Measurements from ENCODE around the gene ABLIM2.
"Not testable (repeated sequence)": the region's sequence is repeated elsewhere in the genome, so short reads cannot be mapped to it uniquely, and the experiment has no call there.

Gene ABLIM2

DNA sequence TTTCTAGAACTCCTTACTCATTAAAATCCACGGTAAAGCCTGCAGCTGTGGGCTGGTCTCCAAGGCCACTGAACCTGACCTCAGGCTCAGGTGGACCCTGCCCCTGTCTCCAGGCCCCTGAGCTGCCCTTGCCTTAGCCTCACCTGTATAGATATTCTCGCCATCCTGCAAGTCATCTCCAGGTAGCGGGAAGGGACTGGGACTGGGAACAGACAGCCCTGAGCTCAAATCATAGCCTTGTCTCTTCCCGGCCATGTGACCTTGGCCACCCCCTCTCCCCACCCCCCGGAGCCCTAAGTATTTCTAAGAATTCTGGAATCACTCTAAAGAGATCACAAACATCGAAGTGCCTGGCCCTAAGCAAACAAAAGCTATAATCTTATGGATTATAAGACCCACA, 17.7 kb downstream of the ABLIM2 start:
- H3K4me3 ChIP-seq (ENCODE audit: low read depth, low read length) = no peak overlapping the region
- DNase-seq (ENCODE audit: low read depth) = no peak
- TF ChIP-seq, protein P1, sequence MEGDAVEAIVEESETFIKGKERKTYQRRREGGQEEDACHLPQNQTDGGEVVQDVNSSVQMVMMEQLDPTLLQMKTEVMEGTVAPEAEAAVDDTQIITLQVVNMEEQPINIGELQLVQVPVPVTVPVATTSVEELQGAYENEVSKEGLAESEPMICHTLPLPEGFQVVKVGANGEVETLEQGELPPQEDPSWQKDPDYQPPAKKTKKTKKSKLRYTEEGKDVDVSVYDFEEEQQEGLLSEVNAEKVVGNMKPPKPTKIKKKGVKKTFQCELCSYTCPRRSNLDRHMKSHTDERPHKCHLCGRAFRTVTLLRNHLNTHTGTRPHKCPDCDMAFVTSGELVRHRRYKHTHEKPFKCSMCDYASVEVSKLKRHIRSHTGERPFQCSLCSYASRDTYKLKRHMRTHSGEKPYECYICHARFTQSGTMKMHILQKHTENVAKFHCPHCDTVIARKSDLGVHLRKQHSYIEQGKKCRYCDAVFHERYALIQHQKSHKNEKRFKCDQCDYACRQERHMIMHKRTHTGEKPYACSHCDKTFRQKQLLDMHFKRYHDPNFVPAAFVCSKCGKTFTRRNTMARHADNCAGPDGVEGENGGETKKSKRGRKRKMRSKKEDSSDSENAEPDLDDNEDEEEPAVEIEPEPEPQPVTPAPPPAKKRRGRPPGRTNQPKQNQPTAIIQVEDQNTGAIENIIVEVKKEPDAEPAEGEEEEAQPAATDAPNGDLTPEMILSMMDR (IDR thresholded peaks at IDR 0.05; ENCODE audit: control insufficient read depth, extremely low read depth, insufficient read depth) = no peak

DNA sequence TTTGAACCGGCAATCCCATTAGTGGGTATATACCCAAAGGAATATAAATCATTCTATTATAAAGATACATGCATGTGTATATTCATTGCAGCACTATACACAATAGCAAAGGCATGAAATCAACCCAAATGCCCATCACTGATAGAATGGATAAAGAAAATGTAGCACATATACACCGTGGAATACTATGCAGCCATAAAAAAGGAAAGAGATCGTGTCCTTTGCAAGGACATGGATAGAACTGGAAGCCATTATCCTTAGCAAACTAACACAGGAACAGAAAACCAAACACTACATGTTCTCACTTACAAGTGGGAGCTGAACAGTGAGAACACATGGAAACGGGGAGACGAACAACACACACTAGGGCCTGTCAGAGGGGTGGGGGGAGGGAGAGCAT, 18.9 kb downstream of the ABLIM2 start:
- not testable (repeated sequence) for H3K4me3 ChIP-seq (ENCODE audit: low read depth, low read length); DNase-seq (ENCODE audit: low read depth)

DNA sequence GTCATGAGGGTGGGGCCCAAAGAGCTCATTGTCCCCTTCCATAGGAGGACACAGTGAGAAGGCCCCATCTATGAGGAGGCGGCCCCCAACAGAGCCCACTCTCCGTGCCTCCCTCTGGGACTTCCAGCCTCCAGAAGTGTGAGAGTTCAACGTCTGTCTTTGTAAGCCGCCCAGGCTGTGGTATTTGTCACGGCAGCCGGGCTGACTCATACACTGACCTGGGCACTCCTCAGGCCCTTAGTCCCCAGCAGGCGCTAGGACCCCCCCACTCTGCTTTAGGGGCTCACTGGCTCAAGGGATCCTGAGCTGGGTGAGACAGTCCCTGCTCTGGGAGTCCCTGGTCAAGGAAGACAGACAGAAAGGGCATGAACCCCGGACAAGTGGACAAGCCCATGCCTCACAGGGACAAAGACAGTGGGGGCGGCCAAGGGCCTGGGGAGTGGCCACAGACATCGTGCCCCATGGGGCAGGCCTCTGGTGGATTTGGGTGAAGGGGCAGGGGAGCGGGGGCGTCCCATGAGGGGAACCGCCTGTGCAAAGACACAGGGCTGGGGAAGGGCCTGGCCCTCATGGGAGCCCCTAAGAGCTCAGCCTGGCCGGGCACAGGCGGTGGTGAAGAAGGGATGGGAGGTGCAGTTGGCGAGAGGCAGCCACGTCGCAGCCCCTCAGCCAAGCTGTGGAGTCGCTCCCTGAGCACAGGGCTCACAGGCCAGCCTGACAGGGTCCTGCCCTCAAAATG, 21.5 kb downstream of the ABLIM2 start:
- H3K4me3 ChIP-seq (ENCODE audit: low read depth, low read length) = no peak overlapping the region
- no peak for DNase-seq (ENCODE audit: low read depth)
- TF ChIP-seq, protein P1 (IDR thresholded peaks at IDR 0.05; ENCODE audit: control insufficient read depth, extremely low read depth, insufficient read depth) = no peak

DNA sequence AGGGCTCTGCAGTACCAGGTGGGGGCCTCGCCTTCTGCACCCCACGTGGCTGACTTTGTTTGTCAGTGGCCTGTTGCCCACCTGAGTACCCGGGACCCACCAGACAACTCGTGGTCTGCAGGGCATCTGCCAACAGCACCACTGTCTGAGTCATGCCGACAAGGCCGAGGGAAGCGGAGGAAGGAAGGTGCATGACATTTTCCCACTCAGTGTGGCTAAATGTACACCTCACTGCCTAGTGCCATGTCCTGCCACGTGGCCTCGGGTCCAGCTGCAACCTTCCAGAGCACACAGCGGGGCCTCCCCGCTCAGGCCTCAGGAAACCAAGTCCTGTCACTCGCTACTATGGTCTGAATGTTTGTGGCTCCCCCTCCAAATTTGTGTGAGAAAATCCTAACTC, 22.1 kb downstream of the ABLIM2 start:
- TF ChIP-seq, protein P1 (IDR thresholded peaks at IDR 0.05; ENCODE audit: control insufficient read depth, extremely low read depth, insufficient read depth) = no peak
- DNase-seq (ENCODE audit: low read depth) = no peak
- no peak overlapping the region for H3K4me3 ChIP-seq (ENCODE audit: low read depth, low read length)

DNA sequence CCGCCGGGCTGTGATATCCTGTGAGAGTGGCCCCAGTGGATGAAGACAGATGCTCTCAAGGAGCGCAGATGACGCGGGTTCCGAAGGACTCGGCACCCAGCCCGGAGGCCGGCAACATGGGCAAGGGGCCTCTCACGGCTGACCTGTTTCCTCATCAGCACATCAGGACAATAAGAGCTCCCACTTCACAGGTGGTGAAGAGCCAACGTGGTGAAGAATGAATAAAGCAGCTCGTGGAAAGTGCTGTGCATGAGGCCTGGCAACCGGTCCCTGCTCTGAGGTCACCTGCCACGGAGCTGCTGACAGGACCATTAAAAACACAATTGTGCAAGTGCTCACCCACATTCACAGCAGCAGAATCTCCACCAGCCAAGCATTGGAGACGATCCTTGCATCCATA, 22.9 kb downstream of the ABLIM2 start:
- TF ChIP-seq, protein P1 (IDR thresholded peaks at IDR 0.05; ENCODE audit: control insufficient read depth, extremely low read depth, insufficient read depth) = no peak
- H3K4me3 ChIP-seq (ENCODE audit: low read depth, low read length) = no peak overlapping the region
- no peak for DNase-seq (ENCODE audit: low read depth)

DNA sequence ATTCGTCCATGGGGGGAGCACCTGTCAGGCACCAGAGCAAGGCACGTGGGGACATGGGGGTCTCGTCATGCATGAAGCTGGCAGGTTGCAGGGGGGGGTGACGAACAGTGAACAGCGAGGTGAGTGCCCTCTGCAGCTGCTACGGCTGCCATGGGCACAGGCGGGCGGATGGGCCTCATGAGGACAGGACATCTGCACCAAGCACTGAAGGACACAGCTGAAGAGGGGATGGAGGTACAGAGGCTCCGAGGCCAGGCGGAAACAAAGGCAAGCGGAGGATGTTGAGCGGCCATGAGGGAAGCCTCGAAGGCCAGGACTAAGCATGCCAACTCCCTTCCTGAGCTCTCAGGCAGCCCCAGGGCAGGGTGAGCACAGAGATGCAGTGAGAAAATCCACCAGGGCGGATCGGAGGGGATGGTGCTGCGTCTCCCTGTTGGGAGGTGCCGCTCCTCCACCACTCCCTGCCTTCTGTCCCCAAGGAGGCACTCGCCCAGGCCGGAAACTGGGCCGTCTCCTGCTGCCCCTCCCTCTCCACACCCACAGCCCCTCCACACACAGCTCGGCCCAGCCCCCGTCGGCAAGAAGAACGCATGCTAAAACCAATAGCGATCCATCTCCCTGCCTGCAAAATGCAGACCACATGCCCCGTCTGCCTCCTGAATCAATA, 24.6 kb downstream of the ABLIM2 start:
- H3K4me3 ChIP-seq (ENCODE audit: low read depth, low read length) = no peak overlapping the region

DNA sequence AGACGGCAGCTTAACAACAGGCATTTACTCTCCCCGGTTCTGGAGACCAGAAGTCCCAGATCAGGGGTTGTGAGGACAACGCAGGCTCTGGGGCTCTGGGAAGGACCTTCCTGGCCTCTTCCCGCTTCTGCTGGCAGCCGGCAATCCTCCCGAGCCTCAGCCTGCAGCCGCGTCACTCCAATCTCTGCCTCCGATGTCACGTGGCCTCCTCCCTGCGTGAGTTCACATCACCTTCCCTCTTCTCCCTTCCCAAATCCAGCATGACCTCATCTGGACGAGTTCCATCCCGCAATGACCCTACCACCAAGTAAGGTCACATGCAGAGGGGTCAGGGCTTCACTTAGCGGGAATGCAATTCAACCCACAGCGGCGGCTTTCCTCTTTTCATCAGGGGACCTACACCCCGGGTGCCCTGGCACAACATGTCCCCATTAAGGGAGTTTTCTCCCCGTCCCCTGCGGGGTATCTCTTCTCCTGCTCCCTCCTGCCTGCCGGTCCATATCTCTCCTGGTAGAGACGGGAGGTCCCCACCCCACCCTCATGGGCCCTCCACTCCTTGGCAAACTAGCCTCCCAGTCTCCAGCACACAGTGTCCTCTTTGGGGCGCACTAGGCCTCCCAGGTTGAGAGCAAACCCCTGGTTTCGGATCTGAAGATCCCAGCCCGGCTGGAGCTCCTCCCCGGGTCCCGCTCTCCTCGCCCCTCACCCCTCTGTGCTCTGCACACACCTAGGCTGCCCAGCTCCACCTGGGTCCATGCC, 25.5 kb downstream of the ABLIM2 start:
- no peak overlapping the region for H3K4me3 ChIP-seq (ENCODE audit: low read depth, low read length)
- TF ChIP-seq, protein P1 (IDR thresholded peaks at IDR 0.05; ENCODE audit: control insufficient read depth, extremely low read depth, insufficient read depth) = no peak
- no peak for DNase-seq (ENCODE audit: low read depth)

More for the DNA sequence above, 24.6 kb downstream of the ABLIM2 start:
- TF ChIP-seq, protein P1 (IDR thresholded peaks at IDR 0.05; ENCODE audit: control insufficient read depth, extremely low read depth, insufficient read depth) = no peak
- DNase-seq (ENCODE audit: low read depth) = no peak
